Muscle of arm (tissue), 12 donors: ENCODE measurements around the gene MYRF. TPM values are rescaled to one million over a fixed set of nuclear protein-coding genes. Genes with fewer than 3 reads are reported as not detected.

Experiments used
- DNase-seq: peaks from one replicate; pipeline ENCODE4 v3.0.0-alpha.2; 2013
- polyA plus RNA-seq, 12 donors: library from polyadenylated mRNA; unstranded; fragments of 120-200 nt; gene quantifications; one replicate each; pipeline ENCODE4 v1.2.1, GENCODE V29; 2013; ENCODE audit not compliant: insufficient read length in 12 of 12

The MYRF gene
- polyA plus RNA-seq, 12 donors: 0.58 to 7.2 (median 0.91) TPM; not detected in 1

DNA sequence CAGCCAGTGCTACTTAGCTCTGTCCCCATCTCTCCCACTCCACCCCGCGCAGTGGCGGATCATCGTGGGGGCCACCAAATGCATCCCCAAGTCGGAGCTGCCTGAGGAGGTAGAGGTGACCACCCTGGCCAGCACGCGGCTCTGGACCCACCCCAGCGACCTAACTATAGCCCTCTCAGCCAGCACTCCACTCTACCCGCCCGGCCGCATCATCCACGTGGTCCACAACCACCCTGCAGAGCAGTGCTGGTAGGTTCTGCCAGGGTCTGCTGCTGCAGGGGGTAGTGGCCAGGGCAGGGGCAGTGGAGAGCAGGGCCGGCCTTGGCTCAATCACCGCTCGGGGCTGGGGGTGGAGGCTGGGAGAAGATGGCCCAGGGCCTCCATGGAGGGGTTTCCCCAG lies 13.0 kb upstream of the MYRF start:
- DNase-seq: no peak

DNA sequence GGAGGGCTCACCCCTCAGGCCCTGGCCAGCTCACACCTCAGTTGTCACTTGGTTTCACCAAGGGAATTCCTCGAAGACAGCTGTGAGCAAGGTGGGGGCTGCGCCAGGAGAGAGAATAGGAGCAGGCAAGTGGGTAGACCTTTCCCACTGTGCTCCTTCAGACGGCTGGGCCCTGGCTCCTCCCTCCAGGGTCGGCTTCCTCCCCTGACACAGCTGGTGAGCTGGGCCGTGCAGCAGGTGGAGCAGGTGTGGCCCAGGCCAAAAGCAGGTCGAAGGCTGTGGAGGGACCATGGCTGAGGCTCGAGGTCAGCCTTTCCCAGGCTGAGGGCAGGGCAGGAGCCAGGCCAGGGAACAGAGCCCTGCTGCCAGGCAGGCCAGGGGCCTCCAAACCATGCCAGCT lies 12.5 kb upstream of the MYRF start:
- no peak for DNase-seq

DNA sequence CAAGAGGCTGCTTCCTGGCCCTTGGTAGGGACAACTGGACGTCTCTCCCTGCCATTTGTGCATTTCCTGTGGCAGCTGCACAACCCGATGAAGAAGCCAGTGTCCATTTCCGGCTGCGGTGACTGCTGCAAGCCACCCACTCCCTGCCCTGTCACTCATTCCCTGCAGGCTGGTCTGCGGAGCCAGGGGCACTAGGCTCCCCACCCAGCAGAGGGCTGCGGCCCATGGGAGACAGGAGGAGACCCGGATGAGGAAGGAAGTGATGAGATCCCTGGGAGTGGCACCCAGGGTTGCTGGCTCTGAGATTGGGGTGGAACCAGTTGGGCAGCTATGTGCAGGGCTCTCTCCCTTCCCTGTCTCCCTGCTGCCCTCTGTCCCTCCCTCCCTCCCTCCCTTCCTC lies 10.0 kb upstream of the MYRF start:
- no peak for DNase-seq

DNA sequence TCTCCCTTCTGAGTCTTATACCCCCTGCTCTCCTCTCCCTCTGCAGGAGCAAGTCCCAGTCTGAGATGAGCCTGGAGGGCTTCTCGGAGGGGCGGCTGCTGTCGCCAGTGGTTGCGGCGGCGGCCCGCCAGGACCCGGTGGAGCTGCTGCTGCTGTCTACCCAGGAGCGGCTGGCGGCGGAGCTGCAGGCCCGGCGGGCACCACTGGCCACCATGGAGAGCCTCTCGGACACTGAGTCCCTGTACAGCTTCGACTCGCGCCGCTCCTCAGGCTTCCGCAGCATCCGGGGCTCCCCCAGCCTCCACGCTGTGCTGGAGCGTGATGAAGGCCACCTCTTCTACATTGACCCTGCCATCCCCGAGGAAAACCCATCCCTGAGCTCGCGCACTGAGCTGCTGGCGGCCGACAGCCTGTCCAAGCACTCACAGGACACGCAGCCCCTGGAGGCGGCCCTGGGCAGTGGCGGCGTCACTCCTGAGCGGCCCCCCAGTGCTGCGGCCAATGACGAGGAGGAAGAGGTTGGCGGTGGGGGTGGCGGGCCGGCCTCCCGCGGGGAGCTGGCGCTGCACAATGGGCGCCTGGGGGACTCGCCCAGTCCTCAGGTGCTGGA lies 8.8 kb upstream of the MYRF start:
- no peak for DNase-seq

DNA sequence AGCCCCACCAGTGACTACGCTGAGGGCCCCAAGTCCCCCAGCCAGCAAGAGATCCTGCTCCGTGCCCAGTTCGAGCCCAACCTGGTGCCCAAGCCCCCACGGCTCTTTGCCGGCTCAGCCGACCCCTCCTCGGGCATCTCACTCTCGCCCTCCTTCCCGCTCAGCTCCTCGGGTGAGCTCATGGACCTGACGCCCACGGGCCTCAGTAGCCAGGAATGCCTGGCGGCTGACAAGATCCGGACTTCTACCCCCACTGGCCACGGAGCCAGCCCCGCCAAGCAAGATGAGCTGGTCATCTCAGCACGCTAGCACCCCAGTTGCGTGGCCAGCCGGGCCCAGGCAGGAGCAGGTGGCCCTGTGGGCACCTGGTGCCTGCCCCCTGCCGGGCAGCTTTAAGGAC lies 8.3 kb upstream of the MYRF start:
- DNase-seq: no peak

DNA sequence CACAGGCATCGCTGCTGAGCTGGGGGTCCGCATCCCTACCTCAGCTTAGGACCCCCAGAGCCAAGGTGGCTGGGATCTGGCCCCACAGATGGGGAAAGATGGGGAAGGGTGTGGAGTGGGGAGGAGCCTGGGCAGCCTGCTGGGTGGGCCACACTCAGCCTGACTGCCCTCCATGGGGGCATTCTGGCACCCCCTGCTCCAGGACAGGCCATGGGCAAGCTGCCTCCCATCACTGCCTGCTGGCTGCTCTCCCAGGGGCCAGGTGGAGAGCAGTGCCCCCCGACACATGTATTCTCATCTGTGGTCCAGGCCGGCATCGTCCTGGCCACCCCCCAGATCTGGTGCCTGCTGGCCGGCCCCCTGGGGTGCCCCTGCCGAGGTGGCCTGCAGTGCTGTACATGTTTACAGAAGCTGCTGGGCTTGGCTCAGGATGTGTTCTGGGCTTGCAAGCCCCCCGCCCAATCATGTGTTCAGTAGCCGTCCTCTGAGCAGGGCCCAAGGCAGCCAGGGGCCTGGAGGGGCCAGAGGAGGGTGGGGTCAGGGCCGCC lies 7.8 kb upstream of the MYRF start:
- no peak for DNase-seq

DNA sequence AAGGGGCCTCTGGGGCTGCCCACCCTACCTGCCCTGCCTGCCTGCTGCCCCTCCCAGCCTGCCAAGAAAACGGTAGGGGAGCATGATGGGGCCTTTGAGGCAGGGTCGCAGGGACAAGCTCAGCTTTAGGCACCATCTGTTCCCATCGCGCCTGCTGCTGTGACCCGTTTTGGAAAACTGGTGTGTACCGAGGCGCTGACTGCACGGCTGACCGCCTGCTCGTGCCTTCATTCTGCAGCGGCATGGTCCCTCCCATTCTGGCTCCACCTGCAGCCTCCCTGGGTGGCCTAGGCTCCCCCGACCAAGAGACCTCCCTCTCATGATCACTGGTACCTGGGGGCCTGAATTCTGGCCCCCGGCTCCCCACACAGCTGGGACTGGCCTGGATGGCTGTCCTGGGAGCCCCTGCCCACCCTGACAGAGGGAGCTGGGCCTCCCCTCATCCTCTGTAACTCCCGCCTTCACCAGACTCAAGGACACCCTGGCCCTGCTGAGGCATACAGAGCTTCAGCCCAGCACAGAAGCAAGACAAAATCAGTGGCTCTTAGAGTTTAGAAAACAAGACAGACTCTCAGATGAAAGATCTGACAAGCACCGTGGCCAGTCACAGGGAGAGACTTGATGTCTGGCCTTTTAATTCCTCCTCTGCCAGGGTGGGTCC lies 6.5 kb upstream of the MYRF start:
- DNase-seq: no peak

DNA sequence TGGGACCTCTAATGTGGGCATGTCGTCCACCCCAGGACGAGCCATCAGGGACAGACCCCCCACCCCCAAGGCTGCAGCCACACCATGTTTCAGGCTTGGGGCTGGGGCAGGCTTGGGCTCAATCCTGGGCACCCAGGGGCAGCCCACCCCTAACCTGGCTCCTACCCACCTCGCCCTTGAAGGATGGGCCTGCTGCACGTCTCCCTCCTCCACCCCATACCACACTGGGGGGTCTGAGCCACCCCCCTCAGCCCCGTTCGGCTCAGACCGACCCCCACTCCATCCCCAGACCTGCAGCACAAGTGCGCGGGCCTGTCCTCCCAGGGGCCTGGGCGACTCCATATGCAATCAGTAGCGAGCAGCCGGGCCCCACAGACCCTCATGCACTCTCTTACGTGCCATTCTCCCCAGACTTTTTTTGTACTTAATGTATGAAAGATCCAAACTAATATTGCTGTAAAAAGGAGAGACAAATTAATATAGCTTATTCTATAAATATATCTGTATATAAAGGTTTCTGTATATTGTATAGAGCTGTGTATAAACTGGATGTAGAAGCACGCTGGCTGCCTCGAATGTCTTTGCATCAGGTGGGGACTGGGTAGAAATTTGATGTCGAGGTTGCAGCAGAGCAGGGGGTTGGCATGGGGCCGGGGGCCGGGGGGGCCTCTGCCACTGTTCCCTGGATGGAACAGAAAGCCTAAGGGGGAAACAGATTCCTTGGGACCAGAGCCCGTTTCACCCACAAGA lies 5.8 kb upstream of the MYRF start:
- DNase-seq: no peak

DNA sequence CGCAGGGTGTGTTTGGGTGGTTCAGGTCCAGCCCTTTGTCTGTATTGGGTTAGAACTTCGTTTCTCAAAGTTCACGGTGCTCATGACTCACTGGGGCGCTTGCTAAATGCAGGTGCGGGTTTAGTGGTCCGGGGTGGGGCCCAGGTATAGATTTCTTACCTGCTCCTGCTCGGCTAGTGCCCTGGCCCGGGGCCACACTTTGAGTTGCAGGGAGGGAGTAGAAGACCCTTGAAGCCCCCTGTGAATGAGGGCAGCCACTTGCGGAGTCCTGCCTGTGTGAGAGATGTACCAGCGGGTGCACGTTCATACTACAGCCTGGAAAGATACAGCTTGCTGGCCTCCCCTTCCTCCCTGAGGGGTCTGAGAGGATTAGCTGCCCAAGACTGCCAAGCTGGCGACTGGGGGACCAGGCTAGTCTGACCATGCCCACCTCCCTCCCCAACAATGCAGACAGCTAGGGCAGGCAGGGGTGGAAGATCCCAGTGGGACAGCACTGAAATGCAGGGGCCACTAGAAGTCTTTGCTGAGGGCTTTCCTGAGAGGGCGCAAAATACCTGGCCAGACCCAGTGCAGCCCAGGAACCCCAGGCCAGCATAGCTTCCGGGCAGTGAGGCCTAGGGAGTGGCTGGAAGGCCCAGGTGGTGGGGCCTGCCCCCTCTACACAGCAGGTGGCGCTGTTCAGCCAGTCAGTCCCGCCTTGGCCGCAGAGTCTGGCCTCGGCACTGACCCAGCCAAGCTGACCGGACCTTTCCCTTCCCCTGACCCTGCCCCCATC lies 5.1 kb upstream of the MYRF start:
- peak; percentile 63 for DNase-seq

DNA sequence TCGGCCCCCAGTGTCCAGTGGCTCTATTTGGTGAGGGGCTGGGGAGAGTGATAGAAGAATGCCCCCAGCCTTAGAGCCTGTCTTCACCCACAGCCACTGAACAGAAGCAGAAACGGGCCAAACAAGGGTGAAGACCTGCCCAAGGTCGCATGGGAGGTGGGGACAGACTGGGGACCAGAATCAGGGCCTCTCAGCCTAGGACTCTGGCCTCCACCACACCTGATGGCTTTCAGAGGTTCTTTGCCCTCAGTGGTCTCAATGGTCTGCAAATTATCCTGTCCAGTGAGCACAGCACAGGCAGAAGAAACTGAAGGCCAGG lies 4.5 kb upstream of the MYRF start:
- no peak for DNase-seq

DNA sequence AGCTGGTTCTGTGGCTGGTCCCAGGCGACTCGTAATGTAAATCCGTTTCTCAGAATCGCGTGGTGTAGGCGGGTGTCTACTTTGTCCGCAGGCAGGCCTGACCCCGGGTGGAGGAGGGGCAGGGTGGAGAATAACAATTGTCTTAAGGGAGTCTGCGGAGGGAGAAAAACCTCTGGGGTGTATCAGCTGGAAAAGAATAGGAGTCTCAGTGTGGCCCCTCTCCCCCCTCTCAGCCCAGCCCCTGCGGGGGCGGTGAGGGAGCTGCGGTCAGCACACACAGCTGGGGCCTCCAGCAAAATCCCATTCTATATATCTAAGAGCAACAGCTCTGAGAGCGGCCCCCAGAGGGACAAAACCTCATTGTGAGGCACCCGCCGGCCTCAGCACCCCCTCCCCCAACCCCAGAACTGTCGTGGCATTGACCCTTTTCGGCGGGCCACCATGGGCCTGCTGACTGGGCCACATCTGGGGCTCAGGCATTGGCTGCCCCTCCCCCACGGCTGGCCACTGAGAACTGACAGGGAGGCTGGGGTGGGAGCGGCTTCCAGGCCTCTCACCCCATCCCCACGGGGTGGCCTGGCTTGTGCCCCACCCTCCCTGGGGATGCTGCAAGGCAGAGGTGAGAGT lies 2.7 kb upstream of the MYRF start:
- no peak for DNase-seq

DNA sequence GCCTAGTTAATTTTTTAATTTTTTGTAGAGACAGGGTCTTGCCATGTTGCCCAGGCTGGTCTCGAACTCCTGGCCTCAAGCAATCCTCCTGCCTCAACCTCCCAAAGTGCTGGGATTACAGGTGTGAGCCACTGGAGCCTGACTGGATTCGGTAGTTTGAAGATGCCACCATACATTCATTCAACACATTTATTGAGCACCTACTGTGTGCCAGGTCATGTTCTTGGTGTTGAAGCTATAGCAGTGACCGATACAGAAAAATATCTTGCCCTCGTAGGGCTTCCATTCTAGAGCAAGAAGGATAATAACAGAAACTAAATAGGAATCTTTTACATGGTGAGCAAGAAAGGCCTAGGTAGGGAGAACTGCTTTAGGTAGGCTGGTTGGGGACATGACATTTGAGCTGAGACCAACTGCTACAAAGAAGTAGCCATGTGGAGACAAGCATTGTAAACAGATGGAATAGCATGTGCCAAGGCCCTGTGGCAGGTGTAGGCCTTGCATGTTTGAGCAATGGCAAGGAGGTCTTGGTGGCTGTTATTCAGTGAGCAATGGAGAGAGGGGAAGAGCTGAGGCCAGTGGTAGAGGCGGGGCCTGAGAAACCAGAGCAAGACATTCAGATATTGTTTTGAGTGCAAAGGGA lies 1.7 kb upstream of the MYRF start:
- no peak for DNase-seq

DNA sequence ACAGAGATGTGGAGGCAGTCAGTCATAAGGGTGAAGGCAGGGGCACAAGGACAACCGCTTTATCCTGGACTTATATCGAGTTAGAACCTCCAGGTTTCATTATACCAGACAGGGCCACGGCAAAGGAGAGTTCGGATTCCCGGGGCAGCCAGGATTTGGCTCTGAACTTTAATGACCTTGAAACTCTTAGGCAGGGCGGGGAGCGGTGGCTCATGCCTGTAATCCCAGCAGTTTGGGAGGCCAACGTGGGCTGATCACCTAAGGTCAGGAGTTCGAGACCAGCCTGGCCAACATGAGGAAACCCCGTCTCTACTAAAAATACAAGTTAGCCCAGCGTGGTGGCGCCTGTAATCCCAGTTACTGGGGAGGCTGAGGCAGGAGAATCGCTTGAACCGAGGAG lies 1.1 kb upstream of the MYRF start:
- no peak for DNase-seq

DNA sequence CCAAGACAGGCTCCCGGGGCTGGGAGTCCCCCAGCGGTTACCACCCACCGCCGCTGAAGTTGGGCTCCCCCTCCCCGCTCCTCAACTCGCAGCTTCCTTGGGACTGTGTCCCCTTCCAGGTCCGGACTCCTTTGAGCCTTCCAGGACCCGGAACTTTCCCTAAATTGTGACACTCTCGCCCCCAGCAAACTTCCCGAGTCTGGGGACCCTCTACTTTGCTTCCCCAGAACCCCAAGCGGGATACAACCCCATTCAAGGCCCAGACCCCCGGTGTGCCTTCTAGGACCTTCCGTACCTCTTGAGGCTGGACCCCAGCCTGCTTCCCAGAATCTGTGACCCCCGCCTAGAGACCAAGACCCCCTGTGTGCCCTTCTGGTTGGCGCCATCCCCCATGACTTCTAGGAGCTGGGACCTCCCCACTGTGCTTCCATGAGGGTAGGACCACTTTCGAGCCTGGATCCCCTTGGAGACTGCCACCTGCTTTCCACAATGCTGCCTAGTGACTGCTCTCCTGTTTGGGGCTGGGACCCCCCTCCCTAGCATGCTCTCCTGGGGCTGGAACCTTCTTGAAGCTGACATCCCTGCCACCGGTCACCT lies 587 bp downstream of the MYRF start:
- no peak for DNase-seq

DNA sequence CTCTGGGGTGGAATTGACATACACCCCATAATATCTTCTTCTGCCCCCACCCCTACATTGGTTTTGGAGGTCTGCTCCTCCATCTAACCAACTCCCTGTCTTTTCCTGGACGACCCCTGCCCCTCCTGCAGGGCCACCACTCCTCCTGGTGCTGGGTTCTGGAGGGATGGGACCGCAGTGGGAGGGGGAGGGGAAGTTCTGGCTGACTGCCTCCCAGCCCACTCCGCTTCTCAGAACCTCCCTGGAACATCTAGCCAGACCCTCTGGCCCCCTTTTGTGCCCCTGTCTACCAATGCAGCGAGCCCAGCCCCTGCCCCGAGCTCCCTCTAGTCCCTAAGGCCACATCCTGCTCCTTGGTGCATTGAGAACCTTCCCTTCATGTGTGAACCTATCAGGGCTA lies 1.2 kb downstream of the MYRF start:
- DNase-seq: no peak

DNA sequence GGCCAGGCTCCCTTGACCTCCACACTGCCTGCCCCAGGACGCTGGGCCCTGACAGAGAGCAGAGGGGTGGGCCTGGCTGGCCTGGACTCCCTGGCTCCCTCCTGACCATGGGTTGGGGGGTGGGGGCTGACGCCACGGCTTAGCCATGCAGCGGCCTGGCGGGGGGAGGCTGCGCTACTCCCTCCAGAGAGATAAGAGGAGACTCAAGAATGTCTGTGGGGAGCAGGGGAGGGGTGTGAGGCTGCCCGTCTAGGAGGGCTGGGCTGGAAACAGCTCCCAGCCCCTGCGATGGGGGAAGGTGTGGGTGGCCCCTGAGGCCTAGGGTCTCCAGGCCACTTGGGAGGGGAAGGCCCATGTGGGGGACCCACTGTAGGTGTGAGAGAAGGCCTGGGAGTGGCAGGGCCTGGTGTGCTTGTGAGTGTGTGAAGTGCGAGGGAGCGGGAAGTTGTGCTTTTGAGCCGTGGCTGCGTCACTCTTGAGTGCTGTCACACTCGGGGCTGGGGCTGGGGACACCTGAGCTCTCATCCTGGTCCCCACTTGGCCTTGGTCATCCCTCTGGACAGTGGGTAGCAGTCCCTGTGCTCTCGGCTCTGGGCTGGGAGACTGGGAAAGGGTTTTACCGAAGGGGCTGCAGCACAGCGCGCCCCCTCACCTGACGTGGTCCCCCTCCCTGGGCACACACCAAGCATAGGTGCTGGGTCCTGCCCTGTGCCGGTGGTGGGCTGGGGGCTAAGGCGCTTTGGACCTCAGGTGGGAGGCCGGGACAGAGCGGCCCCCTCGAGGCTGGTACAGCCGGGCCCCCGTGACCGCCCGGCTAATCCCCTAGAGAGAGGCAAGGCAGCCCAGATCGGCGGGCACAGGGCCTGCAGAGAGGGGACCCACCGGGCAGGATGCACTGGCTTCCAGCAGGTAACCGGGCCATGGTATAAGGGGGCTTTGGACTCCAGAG lies 2.4 kb downstream of the MYRF start:
- no peak for DNase-seq

DNA sequence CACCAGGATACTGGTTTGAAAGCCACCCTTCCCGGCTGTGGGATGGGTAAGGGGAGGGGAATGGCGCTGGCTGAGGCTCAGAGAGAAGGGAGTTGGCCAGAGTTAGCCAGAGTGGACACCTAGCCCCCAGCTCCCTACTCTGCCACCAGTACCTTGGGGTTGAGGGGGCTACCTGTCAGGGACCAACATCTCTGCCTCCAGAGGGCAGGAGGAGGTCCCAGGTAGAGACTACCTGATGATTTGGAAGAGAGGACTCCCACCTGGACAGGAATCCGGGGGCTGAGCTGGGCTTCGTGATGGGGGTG lies 3.7 kb downstream of the MYRF start:
- DNase-seq: no peak

DNA sequence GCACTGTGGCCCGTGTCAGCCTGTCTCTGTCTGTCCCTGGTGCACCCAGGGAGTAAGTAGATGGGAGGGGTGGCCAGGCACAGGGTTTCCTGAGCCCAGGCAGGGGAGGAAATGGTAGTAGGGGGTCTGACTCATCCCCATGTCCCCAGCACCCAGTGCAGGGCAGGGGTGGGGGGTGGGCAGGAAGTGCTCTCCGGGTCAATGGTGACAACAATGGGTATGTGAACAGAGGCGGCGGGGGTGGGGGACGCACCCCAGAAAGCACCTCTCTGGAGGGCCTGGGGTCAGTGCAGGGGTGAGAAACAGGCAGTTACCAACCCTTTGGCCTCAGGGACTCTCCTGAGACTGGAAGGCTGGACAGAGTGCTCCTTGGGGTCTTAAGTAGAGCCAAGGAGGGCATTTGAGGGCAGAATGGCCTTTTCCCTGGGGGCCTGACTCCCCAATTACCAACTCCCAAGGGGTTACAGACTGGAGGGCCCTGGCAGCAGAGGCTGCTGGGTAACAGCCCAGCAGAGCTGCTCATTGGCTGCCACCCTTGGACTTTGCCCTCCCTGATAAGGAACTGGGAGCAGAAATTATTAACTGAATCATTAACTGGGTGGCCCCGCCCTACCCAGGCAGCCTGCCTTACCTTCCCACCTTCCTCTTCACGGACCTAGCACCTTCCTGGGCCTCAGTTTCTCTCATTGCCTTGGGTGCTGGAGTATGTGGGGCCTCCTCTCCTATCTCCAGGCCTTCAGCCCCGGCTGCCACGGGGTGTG lies 4.2 kb downstream of the MYRF start:
- DNase-seq: no peak

DNA sequence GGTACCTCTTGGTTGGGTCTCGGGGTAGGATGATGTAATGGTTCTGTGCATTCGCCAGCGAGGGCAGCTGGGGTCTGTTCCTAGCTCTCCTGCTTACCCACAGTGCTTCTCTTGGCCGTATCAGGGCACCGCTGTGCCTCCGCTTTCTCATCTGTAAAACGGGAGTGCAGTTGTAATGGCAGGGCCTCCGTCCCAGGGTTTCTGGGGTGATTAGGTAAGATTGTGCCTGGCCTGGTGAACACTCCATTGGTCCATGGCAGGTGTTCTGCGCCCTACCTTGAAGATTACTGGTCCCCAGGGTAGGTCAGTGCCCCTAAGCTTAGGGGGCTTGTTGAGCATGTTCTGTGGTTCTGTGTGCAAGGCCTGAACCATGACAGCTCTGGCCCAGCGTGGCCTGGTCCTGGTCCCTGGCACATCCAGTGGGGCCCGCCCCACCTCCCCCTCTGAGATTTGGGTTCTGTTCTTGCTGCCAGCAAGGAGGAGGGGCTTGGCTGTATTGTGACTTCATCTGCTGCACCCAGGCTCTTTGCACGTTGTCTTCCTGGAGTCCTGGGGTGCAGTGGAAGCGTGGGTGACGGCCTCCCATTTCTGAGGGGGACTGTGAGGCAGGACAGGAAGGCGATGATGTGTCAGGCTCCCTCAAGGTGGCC lies 4.9 kb downstream of the MYRF start:
- DNase-seq: no peak
